Lower leg skin (tissue), 4 donors: ENCODE results near the gene HNF1A. TPM values are rescaled to one million over a fixed set of nuclear protein-coding genes. Genes with fewer than 3 reads are reported as not detected.
"Not testable (repeated sequence)": the region's sequence is repeated elsewhere in the genome, so short reads cannot be mapped to it uniquely, and the experiment has no call there.

Source experiments
- DNase-seq, 2 donors: peaks; one replicate each; pipeline ENCODE4 v3.0.0-alpha.2; 2019; ENCODE audit warnings: low spot score in 2 of 2
- H3K4me3 ChIP-seq: fragments of 200-600 bp; sonication (generic); 2 replicates; pipeline ENCODE4 v1.5.1; 2017; ENCODE audit warnings: mild to moderate bottlenecking, low read depth; ENCODE audit not compliant: poor library complexity, severe bottlenecking
- CTCF ChIP-seq, 3 donors: fragments of 450-650 bp; IDR thresholded peaks; one replicate each; pipeline ENCODE4 v1.5.1; 2016; ENCODE audit warnings: antibody characterized with exemption in 3 of 3, mild to moderate bottlenecking in 3 of 3, moderate library complexity in 2 of 3
- POLR2A ChIP-seq, 2 donors: fragments of 450-650 bp; IDR thresholded peaks; one replicate each; pipeline ENCODE4 v1.6.1; 2016 to 2017; ENCODE audit warnings: antibody characterized with exemption in 2 of 2, mild to moderate bottlenecking in 1 of 2, moderate library complexity in 1 of 2
- WGBS, 2 donors: methylation state at CpG; one replicate each; pipeline ENCODE4 v1.1.5; 2018; 5-methylcytosine and 5-hydroxymethylcytosine counted together
- intact Hi-C: fragments of 100-400 bp; cut with DNase I; formaldehyde crosslinking; loops from one replicate; pipeline ENCODE4 v1.15.0; 2023; ENCODE audit warnings: low total_unique reads
- total RNA-seq, 4 donors: library from RNA; depleted of rRNA; stranded (reverse); fragments of >200 nt; gene quantifications; one replicate each; pipeline ENCODE4 v1.1.0, GENCODE V29; 2016

The HNF1A gene
- total RNA-seq, 4 donors from 2014 or later: 0.10 to 0.23 TPM; not detected in 2

GRCh38 chr12:121034616-121035305, 56.4 kb downstream of the HNF1A start:
- WGBS, 2 donors: 82% methylated on average over 9 of the region's 9 CpGs

GRCh38 chr12:121036810-121037326, 58.5 kb downstream of the HNF1A start:
- intact Hi-C loops: no loop called here

More at GRCh38 chr12:121034616-121035305, 56.4 kb downstream of the HNF1A start:
- H3K4me3 ChIP-seq: no peak overlapping the region
- no peak for DNase-seq
- intact Hi-C loops: no loop called here
- TF ChIP-seq POLR2A (IDR thresholded peaks at IDR 0.05) (no peak), CTCF (IDR thresholded peaks at IDR 0.05) (no peak)

GRCh38 chr12:121038861-121039668, 60.7 kb downstream of the HNF1A start, which contains the start of gene OASL:
Gene OASL (minus strand): TSS chr12:121039246. CDS start chr12:121038971, 275 bp downstream.
- intact Hi-C loops: no loop called here
- DNase-seq: no peak
- TF ChIP-seq POLR2A (IDR thresholded peaks at IDR 0.05) (no peak), CTCF (IDR thresholded peaks at IDR 0.05) (no peak)
- peak within 1 kb of the TSS; percentile 17 for H3K4me3 ChIP-seq
- WGBS, 2 donors: 17 to 18% methylated on average over 13 of the region's 13 CpGs

More at GRCh38 chr12:121036810-121037326, 58.5 kb downstream of the HNF1A start:
- no peak for TF ChIP-seq CTCF (IDR thresholded peaks at IDR 0.05)
- TF ChIP-seq POLR2A (IDR thresholded peaks at IDR 0.05): no peak
- DNase-seq: no peak
- no peak overlapping the region for H3K4me3 ChIP-seq
- 81% methylated on average over 6 of the region's 6 CpGs for WGBS, 2 donors

GRCh38 chr12:121043067-121043466, 64.7 kb downstream of the HNF1A start:
- 72 to 83% methylated on average over 4 of the region's 4 CpGs for WGBS, 2 donors
- no peak overlapping the region for H3K4me3 ChIP-seq
- intact Hi-C loops: no loop called here
- no peak for DNase-seq
- TF ChIP-seq CTCF (IDR thresholded peaks at IDR 0.05): no peak
- TF ChIP-seq POLR2A (IDR thresholded peaks at IDR 0.05): no peak

GRCh38 chr12:121047400-121047799, 69.1 kb downstream of the HNF1A start:
- DNase-seq, intact Hi-C loops, H3K4me3 ChIP-seq: not testable (repeated sequence)
- 75 to 78% methylated on average over 12 of the region's 12 CpGs for WGBS, 2 donors

GRCh38 chr12:121048442-121048841, 70.1 kb downstream of the HNF1A start:
- TF ChIP-seq CTCF (IDR thresholded peaks at IDR 0.05) (no peak), POLR2A (IDR thresholded peaks at IDR 0.05) (no peak)
- DNase-seq: no peak
- H3K4me3 ChIP-seq: no peak overlapping the region
- intact Hi-C loops: no loop called here
- 74 to 89% methylated on average over 7 of the region's 7 CpGs for WGBS, 2 donors
